Vagina (tissue), 2 donors: ENCODE measurements around the gene ACKR4. TPM values are rescaled to one million over a fixed set of nuclear protein-coding genes. Genes with fewer than 3 reads are reported as not detected.

Experiments used
- DNase-seq, 2 donors: peaks; one replicate each; pipeline ENCODE4 v3.0.0-alpha.2; 2017; ENCODE audit errors: extremely low spot score in 2 of 2
- H3K27ac ChIP-seq: fragments of 200-600 bp; sonication (generic); one replicate; pipeline ENCODE4 v1.5.1; 2019
- H3K27me3 ChIP-seq: fragments of 200-600 bp; sonication (generic); one replicate; pipeline ENCODE4 v1.5.1; 2019
- H3K36me3 ChIP-seq, 2 donors: fragments of 200-600 bp; sonication (generic); one replicate each; pipeline ENCODE4 v1.5.1; 2017 to 2019
- H3K4me1 ChIP-seq: fragments of 200-600 bp; sonication (generic); one replicate; pipeline ENCODE4 v1.5.1; 2019
- H3K4me3 ChIP-seq, 2 donors: fragments of 200-600 bp; sonication (generic); 1 replicate in 1 of 2; 2 replicates in 1 of 2; pipeline ENCODE4 v1.5.1; 2016 to 2019
- H3K9me3 ChIP-seq: fragments of 200-600 bp; sonication (generic); one replicate; pipeline ENCODE4 v1.5.1; 2019
- POLR2A ChIP-seq, 2 donors: fragments of 450-650 bp; IDR thresholded peaks; one replicate each; pipeline ENCODE4 v1.6.1; 2017; ENCODE audit warnings: antibody characterized with exemption in 2 of 2, mild to moderate bottlenecking in 2 of 2, moderate library complexity in 2 of 2
- POLR2AphosphoS5 ChIP-seq, 2 donors: sonication (generic); formaldehyde crosslinking; IDR thresholded peaks; one replicate each; pipeline ENCODE4 v1.9.0; 2017; ENCODE audit warnings: antibody characterized with exemption in 2 of 2, mild to moderate bottlenecking in 2 of 2, low read depth in 1 of 2; ENCODE audit not compliant: insufficient read depth in 1 of 2
- intact Hi-C: fragments of 100-400 bp; cut with DNase I; formaldehyde crosslinking; loops from one replicate; pipeline ENCODE4 v1.15.1; 2023
- total RNA-seq: library from RNA; depleted of rRNA; stranded (reverse); fragments of >200 nt; gene quantifications from one replicate; pipeline ENCODE4 v1.2.3, GENCODE V29; 2016
- TF ChIP-seq, protein P1 (sequence below), 3 experiments: fragments of 450-650 bp in 2 of 3; fragments of 200-600 bp in 1 of 3; sonication (generic) in 1 of 3; IDR thresholded peaks; one replicate each; pipeline ENCODE4 v1.5.1; 2017 to 2019; ENCODE audit warnings: antibody characterized with exemption in 3 of 3, mild to moderate bottlenecking in 2 of 3, moderate library complexity in 2 of 3

Gene ACKR4
- total RNA-seq, 1 donor from 2014 or later = not detected

GRCh38 chr3:132625613-132626012 lies 28.5 kb downstream of the ACKR4 start:
- DNase-seq = no peak
- Histone ChIP-seq H3K27ac (no peak overlapping the region), H3K9me3 (no peaks in the 10 kb centered on the region), H3K4me1 (no peaks in the 10 kb centered on the region), H3K36me3 (peaks cover 0 to 17% of the 10 kb centered on the region in 2 donors), H3K27me3 (no peaks in the 10 kb centered on the region), H3K4me3 (no peak overlapping the region)
- TF ChIP-seq POLR2AphosphoS5 (IDR thresholded peaks at IDR 0.05; ENCODE audit: insufficient read depth in 1 of 2, low read depth in 1 of 2) (no peak), POLR2A (IDR thresholded peaks at IDR 0.05) (no peak)
- TF ChIP-seq, protein P1, sequence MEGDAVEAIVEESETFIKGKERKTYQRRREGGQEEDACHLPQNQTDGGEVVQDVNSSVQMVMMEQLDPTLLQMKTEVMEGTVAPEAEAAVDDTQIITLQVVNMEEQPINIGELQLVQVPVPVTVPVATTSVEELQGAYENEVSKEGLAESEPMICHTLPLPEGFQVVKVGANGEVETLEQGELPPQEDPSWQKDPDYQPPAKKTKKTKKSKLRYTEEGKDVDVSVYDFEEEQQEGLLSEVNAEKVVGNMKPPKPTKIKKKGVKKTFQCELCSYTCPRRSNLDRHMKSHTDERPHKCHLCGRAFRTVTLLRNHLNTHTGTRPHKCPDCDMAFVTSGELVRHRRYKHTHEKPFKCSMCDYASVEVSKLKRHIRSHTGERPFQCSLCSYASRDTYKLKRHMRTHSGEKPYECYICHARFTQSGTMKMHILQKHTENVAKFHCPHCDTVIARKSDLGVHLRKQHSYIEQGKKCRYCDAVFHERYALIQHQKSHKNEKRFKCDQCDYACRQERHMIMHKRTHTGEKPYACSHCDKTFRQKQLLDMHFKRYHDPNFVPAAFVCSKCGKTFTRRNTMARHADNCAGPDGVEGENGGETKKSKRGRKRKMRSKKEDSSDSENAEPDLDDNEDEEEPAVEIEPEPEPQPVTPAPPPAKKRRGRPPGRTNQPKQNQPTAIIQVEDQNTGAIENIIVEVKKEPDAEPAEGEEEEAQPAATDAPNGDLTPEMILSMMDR (IDR thresholded peaks at IDR 0.05) = no peak
- intact Hi-C loops = no loop called here

DNA sequence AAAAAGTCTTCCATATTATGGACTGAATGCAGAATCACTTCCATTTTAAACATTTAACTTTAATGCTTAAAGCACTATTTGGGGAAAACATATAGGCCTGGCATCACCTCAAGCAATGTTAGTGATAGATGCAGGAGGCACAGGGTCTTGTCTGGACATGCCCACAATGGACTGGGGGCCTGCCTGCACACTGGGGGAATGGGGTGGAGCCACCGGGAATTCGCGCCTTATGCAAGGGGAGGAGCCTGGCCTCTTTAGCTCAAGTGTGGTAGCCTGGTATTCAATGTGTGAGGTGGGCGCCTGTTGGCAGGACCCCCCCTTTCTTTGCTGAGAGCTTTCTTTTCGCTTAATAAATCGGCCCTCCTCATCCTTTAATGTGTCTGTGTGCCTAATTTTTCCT lies 29.9 kb downstream of the ACKR4 start:
- Histone ChIP-seq H3K9me3 (no peaks in the 10 kb centered on the region), H3K27ac (no peak overlapping the region), H3K36me3 (peaks cover 0 to 10% of the 10 kb centered on the region in 2 donors), H3K27me3 (no peaks in the 10 kb centered on the region), H3K4me1 (no peaks in the 10 kb centered on the region), H3K4me3 (no peak overlapping the region)
- DNase-seq = no peak
- TF ChIP-seq, protein P1 (IDR thresholded peaks at IDR 0.05) = no peak
- no peak for TF ChIP-seq POLR2A (IDR thresholded peaks at IDR 0.05)
- no peak for TF ChIP-seq POLR2AphosphoS5 (IDR thresholded peaks at IDR 0.05; ENCODE audit: insufficient read depth in 1 of 2, low read depth in 1 of 2)
- intact Hi-C loops = no loop called here

- no peak overlapping the region for H3K4me3 ChIP-seq
- H3K27ac ChIP-seq = no peak overlapping the region
- TF ChIP-seq POLR2A (IDR thresholded peaks at IDR 0.05) = no peak
- no peak for TF ChIP-seq POLR2AphosphoS5 (IDR thresholded peaks at IDR 0.05; ENCODE audit: insufficient read depth in 1 of 2, low read depth in 1 of 2)
- TF ChIP-seq, protein P1 (IDR thresholded peaks at IDR 0.05) = no peak
- H3K9me3 ChIP-seq = no peaks in the 10 kb centered on the region
- no peaks in the 10 kb centered on the region for H3K4me1 ChIP-seq
- no peaks in the 10 kb centered on the region for H3K27me3 ChIP-seq
- peaks cover 0 to 10% of the 10 kb centered on the region in 2 donors for H3K36me3 ChIP-seq
- intact Hi-C loops = no loop called here
- DNase-seq = no peak
Measured at GRCh38 chr3:132628157-132628556, 31.1 kb downstream of the ACKR4 start.

DNA sequence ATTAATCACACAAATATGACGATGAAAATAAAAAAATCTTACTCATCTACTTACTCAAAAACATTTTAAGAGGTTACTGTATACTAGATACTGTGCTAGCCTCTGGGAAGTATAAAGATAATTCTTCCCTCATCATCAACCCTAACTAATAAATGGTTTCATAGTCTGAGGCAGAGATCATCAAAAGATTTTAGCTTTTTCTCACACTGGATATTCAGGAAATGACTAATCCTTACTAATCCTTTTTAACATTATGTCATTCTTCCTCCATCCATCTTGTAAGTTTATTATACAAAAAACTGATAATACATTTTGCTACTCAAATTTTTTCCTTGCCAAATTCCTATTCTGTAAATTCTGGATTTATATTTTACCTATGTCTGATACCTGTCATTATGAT lies 32.9 kb downstream of the ACKR4 start:
- TF ChIP-seq, protein P1 (IDR thresholded peaks at IDR 0.05) = no peak
- no peak for TF ChIP-seq POLR2AphosphoS5 (IDR thresholded peaks at IDR 0.05; ENCODE audit: insufficient read depth in 1 of 2, low read depth in 1 of 2)
- Histone ChIP-seq H3K36me3 (peaks cover 0 to 10% of the 10 kb centered on the region in 2 donors), H3K4me3 (no peak overlapping the region), H3K9me3 (no peaks in the 10 kb centered on the region), H3K27me3 (no peaks in the 10 kb centered on the region), H3K4me1 (no peaks in the 10 kb centered on the region), H3K27ac (no peak overlapping the region)
- intact Hi-C loops = no loop called here
- no peak for DNase-seq

DNA sequence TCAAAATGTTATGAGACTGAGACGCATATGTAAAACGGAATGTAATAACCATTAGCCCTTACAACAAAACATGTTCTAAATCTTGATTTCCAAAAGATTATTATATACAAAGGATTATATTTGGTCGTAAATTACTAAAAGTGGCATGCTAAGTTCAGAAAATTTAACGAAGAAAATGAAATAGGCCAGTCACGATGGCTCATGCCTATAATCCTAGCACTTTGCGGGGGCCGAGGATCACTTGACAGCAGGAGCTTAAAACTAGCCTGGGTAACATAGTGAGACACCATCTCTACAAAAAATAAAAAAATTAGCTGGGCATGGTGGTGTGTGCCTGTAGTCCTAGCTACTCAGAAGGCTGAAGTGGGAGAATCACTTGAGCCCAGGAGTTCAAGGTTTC lies 33.5 kb downstream of the ACKR4 start:
- H3K27me3 ChIP-seq = no peaks in the 10 kb centered on the region
- DNase-seq = no peak
- intact Hi-C loops = no loop called here
- peaks cover 0 to 10% of the 10 kb centered on the region in 2 donors for H3K36me3 ChIP-seq
- H3K27ac ChIP-seq = no peak overlapping the region
- no peaks in the 10 kb centered on the region for H3K9me3 ChIP-seq
- no peaks in the 10 kb centered on the region for H3K4me1 ChIP-seq
- no peak overlapping the region for H3K4me3 ChIP-seq
- TF ChIP-seq POLR2AphosphoS5 (IDR thresholded peaks at IDR 0.05; ENCODE audit: insufficient read depth in 1 of 2, low read depth in 1 of 2) (no peak), POLR2A (IDR thresholded peaks at IDR 0.05) (no peak)
- TF ChIP-seq, protein P1 (IDR thresholded peaks at IDR 0.05) = no peak
